ENCODE results near the gene ARHGAP22.

GRCh38 chr10:48470893-48471805, 133.7 kb downstream of the ARHGAP22 start:
- TF ChIP-seq CTCF (IDR thresholded peaks at IDR 0.05) (peak in 1 of 6 experiments; percentile 25), POLR2A (IDR thresholded peaks at IDR 0.05) (no peak)
